Breast epithelium (tissue), 4 donors: Measurements from ENCODE around the gene PRPF6. TPM values are rescaled to one million over a fixed set of nuclear protein-coding genes. Genes with fewer than 3 reads are reported as not detected.

Experiments
- DNase-seq, 2 donors: peaks; one replicate each; pipeline ENCODE4 v3.0.0-alpha.2; 2019; ENCODE audit warnings: low spot score in 2 of 2
- H3K27ac ChIP-seq, 2 donors: fragments of 200-600 bp; sonication (generic) in 1 of 2; one replicate each; pipeline ENCODE4 v1.5.1; 2016 to 2019; ENCODE audit warnings: mild to moderate bottlenecking in 1 of 2
- H3K27me3 ChIP-seq, 2 donors: fragments of 200-600 bp; sonication (generic) in 1 of 2; one replicate each; pipeline versions ENCODE4 v1.5.1 to v1.6.0; 2017 to 2019; ENCODE audit warnings: control low read depth in 1 of 2, mild to moderate bottlenecking in 1 of 2
- H3K36me3 ChIP-seq: fragments of 200-600 bp; one replicate; pipeline ENCODE4 v1.5.1; 2019
- H3K4me1 ChIP-seq, 2 donors: fragments of 200-600 bp; sonication (generic); one replicate each; pipeline ENCODE4 v1.5.1; 2016 to 2019; ENCODE audit warnings: control low read depth in 1 of 2
- H3K4me3 ChIP-seq, 3 donors: fragments of 200-600 bp; sonication (generic); 1 replicate in 2 of 3; 2 replicates in 1 of 3; pipeline ENCODE4 v1.5.1; 2016 to 2019; ENCODE audit warnings: mild to moderate bottlenecking in 3 of 3, moderate library complexity in 2 of 3
- H3K9me3 ChIP-seq, 2 donors: fragments of 200-600 bp; sonication (generic) in 1 of 2; one replicate each; pipeline ENCODE4 v1.5.1; 2016 to 2019; ENCODE audit warnings: control low read depth in 1 of 2
- CTCF ChIP-seq, 3 donors: fragments of 450-650 bp; IDR thresholded peaks; one replicate each; pipeline ENCODE4 v1.5.1; 2016 to 2017; ENCODE audit warnings: antibody characterized with exemption in 3 of 3, mild to moderate bottlenecking in 3 of 3, moderate library complexity in 3 of 3
- POLR2A ChIP-seq: fragments of 450-650 bp; IDR thresholded peaks from one replicate; pipeline ENCODE4 v1.6.1; 2016; ENCODE audit warnings: antibody characterized with exemption, mild to moderate bottlenecking, moderate library complexity
- POLR2AphosphoS5 ChIP-seq, 3 donors: sonication (generic); formaldehyde crosslinking; IDR thresholded peaks; one replicate each; pipeline ENCODE4 v1.6.1; 2017; ENCODE audit warnings: antibody characterized with exemption in 3 of 3
- intact Hi-C: fragments of 100-400 bp; cut with DNase I; formaldehyde crosslinking; loops from one replicate; pipeline ENCODE4 v1.15.1; 2023; ENCODE audit warnings: low total_unique reads
- total RNA-seq, 3 donors: library from RNA; depleted of rRNA; stranded (reverse); fragments of >200 nt; gene quantifications; one replicate each; pipeline ENCODE4 v1.1.0, GENCODE V29; 2016

Gene PRPF6
- total RNA-seq, 3 donors from 2014 or later: 53.9 to 67.5 (median 59.6) TPM

- Histone ChIP-seq H3K36me3 (no peaks in the 10 kb centered on the region), H3K9me3 (no peaks in the 10 kb centered on the region), H3K4me1 (peaks cover 9 to 13% of the 10 kb centered on the region in 2 donors), H3K4me3 (peak within 1 kb of the TSS; percentile 60 to 78 (median 72)), H3K27me3 (peaks cover 0 to 8% of the 10 kb centered on the region in 2 donors), H3K27ac (peak within 1 kb of the TSS; percentile 74 to 77)
- intact Hi-C loops: no loop called here
- TF ChIP-seq CTCF (IDR thresholded peaks at IDR 0.05) (no peak), POLR2AphosphoS5 (IDR thresholded peaks at IDR 0.05) (no peak), POLR2A (no peak)
- no peak for DNase-seq
These were observed 99.3 kb downstream of the PRPF6 start, which contains the start of gene OPRL1 for GRCh38 chr20:64080013-64080812. Gene OPRL1 (plus strand): TSS chr20:64080082. CDS start chr20:64092721, 12,639 bp downstream.

- Histone ChIP-seq H3K4me1 (peaks cover 9 to 13% of the 10 kb centered on the region in 2 donors), H3K9me3 (no peaks in the 10 kb centered on the region), H3K4me3 (peak overlapping the region; percentile 60 to 78 (median 72)), H3K36me3 (no peaks in the 10 kb centered on the region), H3K27ac (peak overlapping the region in 1 of 2 donors; percentile 77), H3K27me3 (peaks cover 0 to 9% of the 10 kb centered on the region in 2 donors)
- no peak for TF ChIP-seq POLR2AphosphoS5 (IDR thresholded peaks at IDR 0.05)
- TF ChIP-seq POLR2A: no peak
- no peak for TF ChIP-seq CTCF (IDR thresholded peaks at IDR 0.05)
- DNase-seq: no peak
- intact Hi-C loops: no loop called here
These were observed 100.1 kb downstream of the PRPF6 start for GRCh38 chr20:64080813-64081623.

- TF ChIP-seq POLR2AphosphoS5 (IDR thresholded peaks at IDR 0.05) (no peak), CTCF (IDR thresholded peaks at IDR 0.05) (no peak), POLR2A (no peak)
- Histone ChIP-seq H3K27ac (no peak overlapping the region), H3K36me3 (no peaks in the 10 kb centered on the region), H3K27me3 (peaks cover 0 to 9% of the 10 kb centered on the region in 2 donors), H3K9me3 (no peaks in the 10 kb centered on the region), H3K4me1 (peaks cover 9 to 13% of the 10 kb centered on the region in 2 donors), H3K4me3 (no peak overlapping the region)
- DNase-seq: no peak
- intact Hi-C loops: no loop called here
These were observed 100.7 kb downstream of the PRPF6 start for GRCh38 chr20:64081624-64081964.

- Histone ChIP-seq H3K9me3 (no peaks in the 10 kb centered on the region), H3K4me1 (peaks cover 9 to 13% of the 10 kb centered on the region in 2 donors), H3K27ac (no peak overlapping the region), H3K36me3 (no peaks in the 10 kb centered on the region), H3K4me3 (no peak overlapping the region), H3K27me3 (peaks cover 0 to 9% of the 10 kb centered on the region in 2 donors)
- TF ChIP-seq POLR2A: no peak
- no peak for TF ChIP-seq POLR2AphosphoS5 (IDR thresholded peaks at IDR 0.05)
- no peak for TF ChIP-seq CTCF (IDR thresholded peaks at IDR 0.05)
- intact Hi-C loops: no loop called here
- no peak for DNase-seq
These were observed 101.3 kb downstream of the PRPF6 start for GRCh38 chr20:64082126-64082731.

Other genes with a start within 250 kb of the PRPF6 start
- gene LIME1, start 244.5 kb upstream of the PRPF6 start, total RNA-seq: 10 to 100 TPM in 2 of 3 donors, 1 to 10 TPM in 1; 7.0 to 16.7 (median 12.0) TPM
- gene SLC2A4RG, start 241.4 kb upstream of the PRPF6 start, total RNA-seq: 10 to 100 TPM; 22.9 to 58.9 (median 36.9) TPM
- gene ZBTB46, start 149.9 kb upstream of the PRPF6 start, total RNA-seq: 10 to 100 TPM in 2 of 3 donors, 1 to 10 TPM in 1; 8.2 to 18.7 (median 10.7) TPM
- not detected for gene ABHD16B, start 119.6 kb upstream of the PRPF6 start, total RNA-seq
- 100 to 1,000 TPM in 1 of 3 donors, 10 to 100 TPM in 2; 75.1 to 146 (median 84.2) TPM for gene TPD52L2, start 115.9 kb upstream of the PRPF6 start, total RNA-seq
- 10 to 100 TPM; 31.1 to 37.9 (median 37.0) TPM for gene DNAJC5, start 86.0 kb upstream of the PRPF6 start, total RNA-seq
- gene UCKL1, start 24.7 kb upstream of the PRPF6 start, total RNA-seq: 10 to 100 TPM; 24.2 to 44.9 (median 36.3) TPM
- gene ZNF512B, start 11.2 kb upstream of the PRPF6 start, total RNA-seq: 10 to 100 TPM in 1 of 3 donors, 1 to 10 TPM in 2; 5.8 to 12.7 (median 9.2) TPM
- 1 to 10 TPM in 2 of 3 donors, under 1 TPM in 1; 0.96 to 3.3 (median 2.8) TPM for gene SAMD10, start 1.5 kb upstream of the PRPF6 start, total RNA-seq
- 1 to 10 TPM in 2 of 3 donors, under 1 TPM in 1; 0.66 to 1.3 (median 1.1) TPM for gene C20orf204, start 55.0 kb downstream of the PRPF6 start, total RNA-seq
- 1 to 10 TPM; 1.8 to 8.8 (median 3.2) TPM for gene SOX18, start 68.5 kb downstream of the PRPF6 start, total RNA-seq
- gene TCEA2, start 82.1 kb downstream of the PRPF6 start, total RNA-seq: 10 to 100 TPM; 23.9 to 39.4 (median 26.6) TPM
- gene RGS19, start 98.4 kb downstream of the PRPF6 start, total RNA-seq: 10 to 100 TPM; 14.7 to 22.2 (median 16.4) TPM
- 1 to 10 TPM; 1.6 to 3.4 (median 2.3) TPM for gene OPRL1, start 99.0 kb downstream of the PRPF6 start, total RNA-seq
- gene LKAAEAR1, start 103.3 kb downstream of the PRPF6 start, total RNA-seq: under 1 TPM in 1 of 3 donors, not detected in 2; 0.64 TPM
- gene NPBWR2, start 126.4 kb downstream of the PRPF6 start, total RNA-seq: not detected
- under 1 TPM in 1 of 3 donors, not detected in 2; under 0.01 TPM for gene MYT1, start 183.3 kb downstream of the PRPF6 start, total RNA-seq